ENCODE results near the gene UBE2J2. TPM values are rescaled to one million over a fixed set of nuclear protein-coding genes. Genes with fewer than 3 reads are reported as not detected.

UBE2J2 gene
- total and polyA plus RNA-seq, 4 donors: 36.0 to 57.4 (median 47.1) TPM

- Histone ChIP-seq H3K9me3 (ENCODE audit: control insufficient read depth in 4 of 4, insufficient read depth in 3 of 4, low read length in 3 of 4) (peaks cover 0 to 8% (median 0%) of the 10 kb centered on the region in 4 donors), H3K36me3 (ENCODE audit: control insufficient read depth in 4 of 4, insufficient read depth in 4 of 4, low read length in 4 of 4) (peaks cover 0 to 3% (median under 1%) of the 10 kb centered on the region in 4 donors), H3K9ac (ENCODE audit: insufficient read depth in 1 of 2, low read length in 2 of 2) (no peak overlapping the region), H3K4me3 (no peak overlapping the region), H3K4me1 (ENCODE audit: control insufficient read depth in 5 of 5, insufficient read depth in 5 of 5, low read length in 5 of 5) (peaks cover 0 to 9% (median 0%) of the 10 kb centered on the region in 5 donors), H3K27ac (ENCODE audit: low read depth in 1 of 2, low read length in 1 of 2) (no peak overlapping the region), H3K27me3 (ENCODE audit: control insufficient read depth in 3 of 3, insufficient read depth in 3 of 3, low read length in 2 of 3) (peaks cover 0 to 27% (median 2%) of the 10 kb centered on the region in 3 donors)
- DNase-seq: no peak
- 72 to 74% methylated on average over 18 to 19 of the region's 19 CpGs for WGBS, 2 donors
- ATAC-seq (ENCODE audit: insufficient read depth, low FRiP score): no peak
- TF ChIP-seq CTCF (IDR thresholded peaks at IDR 0.05; ENCODE audit: control extremely low read depth, extremely low read depth): no peak
These were observed 34.9 kb downstream of the UBE2J2 start for GRCh38 chr1:1238702-1239178.

DNA sequence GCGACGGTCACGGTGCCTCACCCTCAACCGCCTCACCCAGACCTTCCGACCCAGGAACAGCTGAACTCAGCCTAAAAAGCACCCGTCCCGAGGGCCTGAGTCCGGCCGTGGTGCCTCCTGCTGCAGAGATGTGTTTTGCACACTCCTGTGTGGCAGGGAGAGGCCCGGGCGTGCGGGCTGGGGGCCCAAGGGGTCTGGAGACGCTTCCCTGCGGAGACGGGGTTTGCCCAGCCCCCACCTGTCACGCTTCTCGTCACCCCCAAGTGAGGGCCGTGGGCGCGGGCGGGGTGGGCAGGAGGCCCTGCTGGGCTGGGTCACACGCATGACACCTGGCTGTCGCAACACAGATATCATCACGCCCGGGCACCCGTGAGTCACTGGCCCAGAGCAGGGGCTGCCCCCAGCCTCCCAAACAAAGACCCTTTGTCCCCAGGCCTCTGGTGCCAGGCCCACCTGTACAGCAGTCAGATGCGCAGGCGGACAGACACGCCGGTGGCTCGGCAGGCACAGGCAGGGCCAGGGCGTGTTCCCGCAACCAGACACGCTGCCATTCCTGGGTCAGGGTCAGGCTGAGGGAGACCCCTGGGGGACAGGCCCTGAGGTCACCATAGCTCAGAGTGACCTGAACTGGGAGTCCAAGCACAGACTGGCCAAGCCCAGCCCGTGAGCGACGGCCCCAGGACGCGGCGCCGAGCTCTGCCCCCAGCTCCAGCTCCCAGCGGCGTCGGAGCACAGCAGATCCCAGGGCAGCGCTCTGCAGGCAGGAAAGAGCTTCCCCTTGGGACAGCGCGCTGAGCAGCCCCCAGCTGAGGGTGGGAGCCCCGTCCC, 35.6 kb downstream of the UBE2J2 start:
- Histone ChIP-seq H3K4me1 (ENCODE audit: control insufficient read depth in 5 of 5, insufficient read depth in 5 of 5, low read length in 5 of 5) (peaks cover 0 to 12% (median 0%) of the 10 kb centered on the region in 5 donors), H3K9ac (ENCODE audit: insufficient read depth in 1 of 2, low read length in 2 of 2) (no peak overlapping the region), H3K4me3 (no peak overlapping the region), H3K9me3 (ENCODE audit: control insufficient read depth in 4 of 4, insufficient read depth in 3 of 4, low read length in 3 of 4) (peaks cover 0 to 7% (median 0%) of the 10 kb centered on the region in 4 donors), H3K27me3 (ENCODE audit: control insufficient read depth in 3 of 3, insufficient read depth in 3 of 3, low read length in 2 of 3) (peaks cover 0 to 27% (median 0%) of the 10 kb centered on the region in 3 donors), H3K36me3 (ENCODE audit: control insufficient read depth in 4 of 4, insufficient read depth in 4 of 4, low read length in 4 of 4) (peaks cover 0 to 6% (median under 1%) of the 10 kb centered on the region in 4 donors), H3K27ac (ENCODE audit: low read depth in 1 of 2, low read length in 1 of 2) (no peak overlapping the region)
- 45 to 61% methylated on average over 41 to 48 of the region's 48 CpGs for WGBS, 2 donors
- no peak for TF ChIP-seq CTCF (IDR thresholded peaks at IDR 0.05; ENCODE audit: control extremely low read depth, extremely low read depth)
- DNase-seq (peak in 1 of 3 donors; percentile 36), ATAC-seq (ENCODE audit: insufficient read depth, low FRiP score) (no peak)

- TF ChIP-seq CTCF (IDR thresholded peaks at IDR 0.05; ENCODE audit: control extremely low read depth, extremely low read depth): no peak
- WGBS, 2 donors: 36 to 40% methylated on average over 27 to 34 of the region's 34 CpGs
- no peak for ATAC-seq (ENCODE audit: insufficient read depth, low FRiP score)
- Histone ChIP-seq H3K27me3 (ENCODE audit: control insufficient read depth in 3 of 3, insufficient read depth in 3 of 3, low read length in 2 of 3) (peaks cover 0 to 27% (median 0%) of the 10 kb centered on the region in 3 donors), H3K4me3 (no peak overlapping the region), H3K27ac (ENCODE audit: low read depth in 1 of 2, low read length in 1 of 2) (no peak overlapping the region), H3K4me1 (ENCODE audit: control insufficient read depth in 5 of 5, insufficient read depth in 5 of 5, low read length in 5 of 5) (peaks cover 0 to 17% (median 0%) of the 10 kb centered on the region in 5 donors), H3K9me3 (ENCODE audit: control insufficient read depth in 4 of 4, insufficient read depth in 3 of 4, low read length in 3 of 4) (peaks cover 0 to 8% (median 0%) of the 10 kb centered on the region in 4 donors), H3K9ac (ENCODE audit: insufficient read depth in 1 of 2, low read length in 2 of 2) (peak overlapping the region in 1 of 2 donors; percentile 2), H3K36me3 (ENCODE audit: control insufficient read depth in 4 of 4, insufficient read depth in 4 of 4, low read length in 4 of 4) (peaks cover 0 to 6% (median under 1%) of the 10 kb centered on the region in 4 donors)
- DNase-seq: no peak
These were observed 36.4 kb downstream of the UBE2J2 start for GRCh38 chr1:1236945-1237873.
